ENCODE data around the gene LONRF2. TPM values are rescaled to one million over a fixed set of nuclear protein-coding genes. Genes with fewer than 3 reads are reported as not detected.

Gene LONRF2
- total RNA-seq, 4 donors from 2014 or later: 0.38 to 2.6 (median 1.1) TPM

DNA sequence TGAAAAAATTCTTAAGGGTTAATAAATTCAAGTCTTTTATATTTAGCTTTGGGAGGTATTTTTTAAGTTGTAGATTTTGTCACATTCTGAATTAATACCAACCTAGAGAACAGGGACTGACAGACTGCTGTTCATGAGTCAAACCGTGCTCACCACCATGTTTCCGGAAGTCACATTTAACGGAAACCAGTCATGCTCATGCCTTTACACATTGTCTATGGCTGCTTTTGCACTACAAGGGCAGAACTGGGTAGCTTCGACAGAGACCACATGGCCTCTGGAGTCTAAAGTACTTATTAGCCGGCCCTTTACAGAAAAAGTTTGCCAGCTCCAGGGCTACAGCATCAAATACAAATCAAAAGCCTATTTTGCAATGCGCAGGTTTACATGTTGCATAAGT is 33.3 kb downstream of the LONRF2 start:
- no peak for TF ChIP-seq POLR2A (IDR thresholded peaks at IDR 0.05)
- TF ChIP-seq, protein P1, sequence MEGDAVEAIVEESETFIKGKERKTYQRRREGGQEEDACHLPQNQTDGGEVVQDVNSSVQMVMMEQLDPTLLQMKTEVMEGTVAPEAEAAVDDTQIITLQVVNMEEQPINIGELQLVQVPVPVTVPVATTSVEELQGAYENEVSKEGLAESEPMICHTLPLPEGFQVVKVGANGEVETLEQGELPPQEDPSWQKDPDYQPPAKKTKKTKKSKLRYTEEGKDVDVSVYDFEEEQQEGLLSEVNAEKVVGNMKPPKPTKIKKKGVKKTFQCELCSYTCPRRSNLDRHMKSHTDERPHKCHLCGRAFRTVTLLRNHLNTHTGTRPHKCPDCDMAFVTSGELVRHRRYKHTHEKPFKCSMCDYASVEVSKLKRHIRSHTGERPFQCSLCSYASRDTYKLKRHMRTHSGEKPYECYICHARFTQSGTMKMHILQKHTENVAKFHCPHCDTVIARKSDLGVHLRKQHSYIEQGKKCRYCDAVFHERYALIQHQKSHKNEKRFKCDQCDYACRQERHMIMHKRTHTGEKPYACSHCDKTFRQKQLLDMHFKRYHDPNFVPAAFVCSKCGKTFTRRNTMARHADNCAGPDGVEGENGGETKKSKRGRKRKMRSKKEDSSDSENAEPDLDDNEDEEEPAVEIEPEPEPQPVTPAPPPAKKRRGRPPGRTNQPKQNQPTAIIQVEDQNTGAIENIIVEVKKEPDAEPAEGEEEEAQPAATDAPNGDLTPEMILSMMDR (IDR thresholded peaks at IDR 0.05): no peak
- intact Hi-C loops (cut with DNase I; ENCODE audit: low total_unique reads): no loop called here
- DNase-seq (ENCODE audit: low spot score in 2 of 2): no peak
- WGBS, 2 donors: 92 to 94% methylated on average over 6 of the region's 6 CpGs
- no peak overlapping the region for H3K4me3 ChIP-seq (ENCODE audit: low read depth, poor library complexity, severe bottlenecking)

DNA sequence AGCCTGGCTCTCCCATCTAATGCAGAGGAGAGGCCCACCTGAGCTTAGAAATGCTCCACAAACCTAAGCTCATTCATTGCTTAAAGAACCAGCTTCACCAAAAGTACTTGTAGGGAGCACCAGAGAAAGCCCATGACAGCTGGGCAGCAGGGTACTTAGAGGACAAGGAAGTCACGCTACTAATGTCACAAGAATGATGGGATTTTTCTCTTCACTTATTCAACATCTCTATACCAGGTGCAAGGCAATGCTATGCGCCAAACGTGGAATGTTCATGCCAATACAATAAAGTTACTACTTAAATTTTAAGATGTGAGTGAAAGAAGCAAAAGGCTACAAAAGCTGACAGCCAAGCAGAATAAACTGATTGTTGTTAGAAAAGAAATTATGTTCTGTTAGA is 36.0 kb downstream of the LONRF2 start:
- intact Hi-C loops (cut with DNase I; ENCODE audit: low total_unique reads): no loop called here
- no peak for DNase-seq (ENCODE audit: low spot score in 2 of 2)
- no peak for TF ChIP-seq POLR2A (IDR thresholded peaks at IDR 0.05)
- TF ChIP-seq, protein P1 (IDR thresholded peaks at IDR 0.05): no peak
- no peak overlapping the region for H3K4me3 ChIP-seq (ENCODE audit: low read depth, poor library complexity, severe bottlenecking)
- 69 to 96% methylated on average over 3 of the region's 3 CpGs for WGBS, 2 donors

DNA sequence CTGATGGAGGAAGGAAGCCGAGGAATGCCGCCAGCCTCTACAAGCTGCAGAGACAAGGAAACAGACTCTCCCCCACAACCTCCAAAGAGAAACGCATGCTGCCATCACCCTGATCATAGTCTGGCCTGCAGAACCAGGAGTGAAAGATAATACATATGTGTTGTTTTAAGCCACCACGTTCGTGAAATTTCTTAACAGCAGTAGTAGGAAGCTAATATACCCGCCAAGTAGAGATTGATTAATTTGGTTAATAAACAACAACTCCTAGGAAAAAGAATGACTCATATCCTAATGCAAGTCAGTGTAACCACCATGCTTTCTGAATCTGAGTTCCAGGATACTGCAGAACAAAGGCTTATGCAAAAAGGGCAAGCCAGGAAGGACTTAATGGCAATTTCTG is 36.6 kb downstream of the LONRF2 start:
- WGBS, 2 donors: 44 to 54% methylated on average over 6 of the region's 6 CpGs
- DNase-seq (ENCODE audit: low spot score in 2 of 2): no peak
- intact Hi-C loops (cut with DNase I; ENCODE audit: low total_unique reads): no loop called here
- H3K4me3 ChIP-seq (ENCODE audit: low read depth, poor library complexity, severe bottlenecking): no peak overlapping the region
- TF ChIP-seq, protein P1 (IDR thresholded peaks at IDR 0.05): no peak
- TF ChIP-seq POLR2A (IDR thresholded peaks at IDR 0.05): no peak

DNA sequence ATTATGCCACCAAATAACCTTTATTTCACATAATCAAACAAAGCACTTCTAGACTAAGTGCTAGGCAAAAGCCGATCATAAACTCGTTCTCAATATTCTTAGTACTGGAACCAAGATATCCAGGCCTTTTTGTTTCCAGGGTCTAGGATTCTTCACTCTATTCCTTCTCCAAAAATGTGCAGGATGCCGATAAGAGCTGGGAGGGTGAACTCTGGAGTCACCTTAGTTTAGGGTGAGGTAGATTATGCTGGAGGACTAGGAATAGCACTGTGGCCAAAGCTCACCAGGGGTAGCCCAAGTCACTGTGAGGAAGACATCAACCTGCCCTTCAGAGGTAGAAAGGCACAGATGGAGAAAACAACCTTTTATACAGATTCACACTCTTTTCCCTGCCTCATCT is 37.3 kb downstream of the LONRF2 start:
- intact Hi-C loops (cut with DNase I; ENCODE audit: low total_unique reads): no loop called here
- TF ChIP-seq, protein P1 (IDR thresholded peaks at IDR 0.05): no peak
- TF ChIP-seq POLR2A (IDR thresholded peaks at IDR 0.05): no peak
- DNase-seq (ENCODE audit: low spot score in 2 of 2): no peak
- no peak overlapping the region for H3K4me3 ChIP-seq (ENCODE audit: low read depth, poor library complexity, severe bottlenecking)
- 32 to 93% methylated on average over 3 of the region's 3 CpGs for WGBS, 2 donors

DNA sequence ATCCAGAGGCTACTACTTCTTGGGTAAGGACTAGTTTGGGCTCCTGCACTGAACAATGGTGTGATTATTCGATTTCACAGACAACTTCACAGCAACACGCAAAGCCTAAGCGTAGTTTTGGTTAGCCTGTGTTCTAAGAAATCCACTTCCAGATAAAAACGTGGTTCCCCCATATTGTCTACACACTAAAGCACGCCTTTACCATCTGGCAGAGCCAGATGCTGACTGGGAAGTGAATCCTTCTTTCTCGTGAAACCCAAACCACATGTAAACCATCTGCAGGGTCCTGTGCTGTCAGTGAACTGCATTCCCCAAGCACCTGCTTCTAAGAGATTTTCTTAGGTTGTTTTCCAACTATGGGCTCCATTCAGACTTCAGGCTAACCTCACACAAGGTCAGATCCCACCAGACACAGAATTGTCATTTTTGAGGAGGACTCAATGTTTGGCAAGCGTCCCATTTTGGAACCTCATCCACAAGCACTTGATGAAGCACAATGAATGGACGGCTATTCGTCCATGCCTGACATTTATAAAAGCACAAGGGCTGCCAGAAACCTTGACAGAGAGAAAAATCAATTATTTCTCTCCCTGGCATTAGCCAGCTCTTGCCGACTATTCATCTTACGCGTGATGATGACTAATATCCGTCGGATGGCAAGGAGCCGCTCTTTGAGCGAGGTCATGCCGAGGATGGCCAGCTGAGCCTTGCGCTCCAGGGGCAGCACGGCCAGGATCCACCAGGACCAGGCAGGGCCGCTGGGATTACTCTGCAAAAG is 38.4 kb downstream of the LONRF2 start:
- H3K4me3 ChIP-seq (ENCODE audit: low read depth, poor library complexity, severe bottlenecking): no peak overlapping the region
- peak in 1 of 2 donors; percentile 71 for DNase-seq (ENCODE audit: low spot score in 2 of 2)
- WGBS, 2 donors: 81 to 85% methylated on average over 20 of the region's 20 CpGs
- intact Hi-C loops (cut with DNase I; ENCODE audit: low total_unique reads): no loop called here
- no peak for TF ChIP-seq POLR2A (IDR thresholded peaks at IDR 0.05)
- TF ChIP-seq, protein P1 (IDR thresholded peaks at IDR 0.05): no peak
